ENCODE data around the gene COMT. TPM values are rescaled to one million over a fixed set of nuclear protein-coding genes. Genes with fewer than 3 reads are reported as not detected.

COMT gene
- total and polyA plus RNA-seq, 3 experiments from 2014 or later: 89.3 to 93.7 (median 92.7) TPM

- CTCF ChIA-PET: interaction anchor here (1.0 to 4.1 kb wide), 3 partner anchors 26 to 155 kb away, joined by 3 to 25 read pairs (median 3); no protein-coding TSS in a partner anchor
- H3K27ac Mint-ChIP-seq: peak overlapping the region in 1 of 8 donors; percentile 74
- H3K27me3 Mint-ChIP-seq: no peaks in the 10 kb centered on the region
- POLR2A ChIA-PET: no interaction called here
- Histone ChIP-seq H3K36me3 (ENCODE audit: insufficient read depth, low read length) (no peaks in the 10 kb centered on the region), H3K27ac (ENCODE audit: low read depth, low read length) (peak overlapping the region; percentile 35), H3K27me3 (ENCODE audit: insufficient read depth, low read length, poor library complexity, severe bottlenecking) (no peaks in the 10 kb centered on the region), H3K4me3 (ENCODE audit: low read length) (no peak overlapping the region), H3K4me1 (ENCODE audit: insufficient read depth, low read length) (peaks cover 32% of the 10 kb centered on the region), H3K9me3 (ENCODE audit: low read length) (no peaks in the 10 kb centered on the region)
- no peak overlapping the region for H3K4me3 Mint-ChIP-seq
- H3K36me3 Mint-ChIP-seq: no peaks in the 10 kb centered on the region
- no peaks in the 10 kb centered on the region for H3K9me3 Mint-ChIP-seq
- DNase-seq: no peak
- H3K4me1 Mint-ChIP-seq: peaks cover 6 to 17% (median 12%) of the 10 kb centered on the region in 3 donors
Observed at GRCh38 chr22:19974268-19974861, 32.8 kb downstream of the COMT start.

GRCh38 chr22:19974935-19975706 lies 33.5 kb downstream of the COMT start:
- Mint-ChIP-seq H3K4me1 (peaks cover 6 to 17% (median 12%) of the 10 kb centered on the region in 3 donors), H3K9me3 (no peaks in the 10 kb centered on the region), H3K4me3 (no peak overlapping the region), H3K27ac (peak overlapping the region in 1 of 8 donors; percentile 79), H3K36me3 (no peaks in the 10 kb centered on the region), H3K27me3 (no peaks in the 10 kb centered on the region)
- Histone ChIP-seq H3K9me3 (ENCODE audit: low read length) (no peaks in the 10 kb centered on the region), H3K27ac (ENCODE audit: low read depth, low read length) (peak overlapping the region; percentile 35), H3K4me3 (ENCODE audit: low read length) (no peak overlapping the region), H3K27me3 (ENCODE audit: insufficient read depth, low read length, poor library complexity, severe bottlenecking) (no peaks in the 10 kb centered on the region), H3K4me1 (ENCODE audit: insufficient read depth, low read length) (peaks cover 32% of the 10 kb centered on the region), H3K36me3 (ENCODE audit: insufficient read depth, low read length) (no peaks in the 10 kb centered on the region)
- no peak for DNase-seq
- ChIA-PET POLR2A (no interaction called here), CTCF (interaction anchor here (1.0 kb wide), 1 partner anchor 27 kb away, joined by 3 read pairs; no protein-coding TSS in a partner anchor)

GRCh38 chr22:19975707-19976035 lies 34.1 kb downstream of the COMT start:
- peaks cover 4 to 14% (median 9%) of the 10 kb centered on the region in 3 donors for H3K4me1 Mint-ChIP-seq
- ChIA-PET CTCF (no interaction called here), POLR2A (no interaction called here)
- H3K27ac Mint-ChIP-seq: peak overlapping the region in 1 of 8 donors; percentile 17
- Histone ChIP-seq H3K4me1 (ENCODE audit: insufficient read depth, low read length) (peaks cover 30% of the 10 kb centered on the region), H3K27me3 (ENCODE audit: insufficient read depth, low read length, poor library complexity, severe bottlenecking) (no peaks in the 10 kb centered on the region), H3K4me3 (ENCODE audit: low read length) (no peak overlapping the region), H3K27ac (ENCODE audit: low read depth, low read length) (peak overlapping the region; percentile 35), H3K9me3 (ENCODE audit: low read length) (no peaks in the 10 kb centered on the region), H3K36me3 (ENCODE audit: insufficient read depth, low read length) (no peaks in the 10 kb centered on the region)
- no peak overlapping the region for H3K4me3 Mint-ChIP-seq
- H3K9me3 Mint-ChIP-seq: no peaks in the 10 kb centered on the region
- no peaks in the 10 kb centered on the region for H3K36me3 Mint-ChIP-seq
- H3K27me3 Mint-ChIP-seq: no peaks in the 10 kb centered on the region
- DNase-seq: no peak

GRCh38 chr22:19976671-19977070 lies 35.1 kb downstream of the COMT start:
- no peaks in the 10 kb centered on the region for H3K27me3 Mint-ChIP-seq
- Histone ChIP-seq H3K36me3 (ENCODE audit: insufficient read depth, low read length) (no peaks in the 10 kb centered on the region), H3K27ac (ENCODE audit: low read depth, low read length) (no peak overlapping the region), H3K9me3 (ENCODE audit: low read length) (no peaks in the 10 kb centered on the region), H3K27me3 (ENCODE audit: insufficient read depth, low read length, poor library complexity, severe bottlenecking) (no peaks in the 10 kb centered on the region), H3K4me3 (ENCODE audit: low read length) (no peak overlapping the region), H3K4me1 (ENCODE audit: insufficient read depth, low read length) (peaks cover 21% of the 10 kb centered on the region)
- no peaks in the 10 kb centered on the region for H3K36me3 Mint-ChIP-seq
- H3K9me3 Mint-ChIP-seq: no peaks in the 10 kb centered on the region
- POLR2A ChIA-PET: no interaction called here
- CTCF ChIA-PET: no interaction called here
- peaks cover 0 to 11% (median 7%) of the 10 kb centered on the region in 3 donors for H3K4me1 Mint-ChIP-seq
- no peak overlapping the region for H3K27ac Mint-ChIP-seq
- H3K4me3 Mint-ChIP-seq: no peak overlapping the region
- DNase-seq: no peak

- Histone ChIP-seq H3K27me3 (ENCODE audit: insufficient read depth, low read length, poor library complexity, severe bottlenecking) (no peaks in the 10 kb centered on the region), H3K36me3 (ENCODE audit: insufficient read depth, low read length) (no peaks in the 10 kb centered on the region), H3K4me1 (ENCODE audit: insufficient read depth, low read length) (peaks cover 18% of the 10 kb centered on the region), H3K9me3 (ENCODE audit: low read length) (no peaks in the 10 kb centered on the region), H3K27ac (ENCODE audit: low read depth, low read length) (no peak overlapping the region), H3K4me3 (ENCODE audit: low read length) (no peak overlapping the region)
- no peak for DNase-seq
- H3K27ac Mint-ChIP-seq: no peak overlapping the region
- H3K9me3 Mint-ChIP-seq: no peaks in the 10 kb centered on the region
- no peaks in the 10 kb centered on the region for H3K36me3 Mint-ChIP-seq
- H3K27me3 Mint-ChIP-seq: no peaks in the 10 kb centered on the region
- ChIA-PET POLR2A (no interaction called here), CTCF (interaction anchor here (1.1 kb wide), 1 partner anchor 151 kb away, joined by 5 read pairs; no protein-coding TSS in a partner anchor)
- no peak overlapping the region for H3K4me3 Mint-ChIP-seq
- peaks cover 0 to 8% (median 7%) of the 10 kb centered on the region in 3 donors for H3K4me1 Mint-ChIP-seq
Observed at GRCh38 chr22:19977296-19978243, 36.0 kb downstream of the COMT start.

GRCh38 chr22:19978748-19979147 lies 37.2 kb downstream of the COMT start:
- POLR2A ChIA-PET: no interaction called here
- H3K4me3 ChIP-seq (ENCODE audit: low read length): no peak overlapping the region
- no peaks in the 10 kb centered on the region for H3K27me3 Mint-ChIP-seq
- H3K4me1 Mint-ChIP-seq: peaks cover 0 to 8% (median 7%) of the 10 kb centered on the region in 3 donors
- no peak overlapping the region for H3K27ac Mint-ChIP-seq
- CTCF ChIA-PET: interaction anchor here (0.6 to 1.1 kb wide), 2 partner anchors 150 to 222 kb away, joined by 4 to 5 read pairs; no protein-coding TSS in a partner anchor
- no peaks in the 10 kb centered on the region for H3K9me3 Mint-ChIP-seq
- H3K36me3 ChIP-seq (ENCODE audit: insufficient read depth, low read length): no peaks in the 10 kb centered on the region
- H3K36me3 Mint-ChIP-seq: no peaks in the 10 kb centered on the region
- H3K27me3 ChIP-seq (ENCODE audit: insufficient read depth, low read length, poor library complexity, severe bottlenecking): no peaks in the 10 kb centered on the region
- H3K9me3 ChIP-seq (ENCODE audit: low read length): no peaks in the 10 kb centered on the region
- peaks cover 18% of the 10 kb centered on the region for H3K4me1 ChIP-seq (ENCODE audit: insufficient read depth, low read length)
- no peak overlapping the region for H3K4me3 Mint-ChIP-seq
- DNase-seq: no peak
- H3K27ac ChIP-seq (ENCODE audit: low read depth, low read length): no peak overlapping the region

- H3K9me3 Mint-ChIP-seq: no peaks in the 10 kb centered on the region
- POLR2A ChIA-PET: no interaction called here
Observed at GRCh38 chr22:19979712-19980493, 38.3 kb downstream of the COMT start.

More at GRCh38 chr22:19979712-19980493, 38.3 kb downstream of the COMT start:
- DNase-seq: no peak
- Histone ChIP-seq H3K4me1 (ENCODE audit: insufficient read depth, low read length) (peaks cover 9% of the 10 kb centered on the region), H3K4me3 (ENCODE audit: low read length) (no peak overlapping the region), H3K36me3 (ENCODE audit: insufficient read depth, low read length) (no peaks in the 10 kb centered on the region), H3K27me3 (ENCODE audit: insufficient read depth, low read length, poor library complexity, severe bottlenecking) (no peaks in the 10 kb centered on the region), H3K9me3 (ENCODE audit: low read length) (no peaks in the 10 kb centered on the region), H3K27ac (ENCODE audit: low read depth, low read length) (no peak overlapping the region)
- Mint-ChIP-seq H3K27me3 (no peaks in the 10 kb centered on the region), H3K27ac (no peak overlapping the region), H3K4me3 (no peak overlapping the region), H3K36me3 (no peaks in the 10 kb centered on the region), H3K4me1 (peaks cover 0 to 6% (median 6%) of the 10 kb centered on the region in 3 donors)
- CTCF ChIA-PET: no interaction called here

Measured in CD8-positive, alpha-beta memory T cell (primary cell).